Parathyroid adenoma (tissue), 2 donors: ENCODE data around the gene PRKAR1B.

ENCODE experiments used
- H2AFZ ChIP-seq: fragments of 300-600 bp; sonication (generic); one replicate; pipeline ENCODE4 v1.7.0; 2017; ENCODE audit warnings: antibody characterized with exemption, mild to moderate bottlenecking
- H3K27ac ChIP-seq: fragments of 300-600 bp; sonication (generic); one replicate; pipeline ENCODE4 v1.7.0; 2017
- H3K27me3 ChIP-seq: fragments of 300-600 bp; sonication (generic); one replicate; pipeline ENCODE4 v1.7.0; 2017; ENCODE audit warnings: low read length; ENCODE audit not compliant: control insufficient read depth, insufficient read depth
- H3K36me3 ChIP-seq: fragments of 300-600 bp; sonication (generic); one replicate; pipeline ENCODE4 v1.7.0; 2017; ENCODE audit warnings: low read length; ENCODE audit not compliant: control insufficient read depth, insufficient read depth
- H3K4me1 ChIP-seq: fragments of 300-600 bp; sonication (generic); one replicate; pipeline ENCODE4 v1.7.0; 2017; ENCODE audit warnings: control low read depth
- H3K4me2 ChIP-seq: fragments of 300-600 bp; sonication (generic); one replicate; pipeline ENCODE4 v1.7.0; 2017; ENCODE audit warnings: low read length
- H3K4me3 ChIP-seq: fragments of 300-600 bp; sonication (generic); one replicate; pipeline ENCODE4 v1.7.0; 2017; ENCODE audit warnings: low read depth, low read length
- H3K79me2 ChIP-seq: fragments of 300-600 bp; sonication (generic); one replicate; pipeline ENCODE4 v1.7.0; 2017; ENCODE audit warnings: control low read depth
- H3K9ac ChIP-seq: fragments of 300-600 bp; sonication (generic); one replicate; pipeline ENCODE4 v1.7.0; 2017; ENCODE audit warnings: mild to moderate bottlenecking
- H3K9me3 ChIP-seq: fragments of 300-600 bp; sonication (generic); one replicate; pipeline ENCODE4 v1.7.0; 2017; ENCODE audit warnings: low read length; ENCODE audit not compliant: control insufficient read depth
- CTCF ChIP-seq: fragments of 300-600 bp; sonication (generic); IDR thresholded peaks from one replicate; pipeline ENCODE4 v1.7.0; 2017; ENCODE audit warnings: antibody characterized with exemption, mild to moderate bottlenecking
- donor health status: primary hyperparathyroidism.

The PRKAR1B gene

GRCh38 chr7:726084-726853, 812 bp downstream of the PRKAR1B start, which contains the start of gene DNAAF5:
Gene DNAAF5, plus strand, starts transcription at chr7:726699. Its CDS starts 22 bp downstream, at chr7:726721.
- TF ChIP-seq CTCF, result no peak
- Histone ChIP-seq H2AFZ (peak within 1 kb of the TSS; percentile 85), H3K36me3 (no peaks in the 10 kb centered on the region), H3K9me3 (no peaks in the 10 kb centered on the region), H3K4me3 (peak within 1 kb of the TSS; percentile 59), H3K79me2 (peaks cover 3% of the 10 kb centered on the region), H3K9ac (no peak within 1 kb of the TSS), H3K4me1 (peaks cover 6% of the 10 kb centered on the region), H3K27ac (peak within 1 kb of the TSS; percentile 45), H3K4me2 (peak within 1 kb of the TSS; percentile 66), H3K27me3 (no peaks in the 10 kb centered on the region)

- Histone ChIP-seq H3K9me3 (no peaks in the 10 kb centered on the region), H3K4me2 (peak overlapping the region; percentile 66), H3K27ac (no peak overlapping the region), H3K4me3 (peak overlapping the region; percentile 59), H2AFZ (no peak overlapping the region), H3K4me1 (peaks cover 6% of the 10 kb centered on the region), H3K36me3 (no peaks in the 10 kb centered on the region), H3K27me3 (no peaks in the 10 kb centered on the region), H3K79me2 (peaks cover 3% of the 10 kb centered on the region), H3K9ac (no peak overlapping the region)
- no peak for TF ChIP-seq CTCF
Observed at GRCh38 chr7:725223-726005, 1.7 kb downstream of the PRKAR1B start.

- H3K36me3 ChIP-seq, result no peaks in the 10 kb centered on the region
- H3K79me2 ChIP-seq, result peaks cover 6% of the 10 kb centered on the region
- H3K4me1 ChIP-seq, result peaks cover 6% of the 10 kb centered on the region
- no peak for TF ChIP-seq CTCF
- H2AFZ ChIP-seq, result no peak overlapping the region
- no peak overlapping the region for H3K4me2 ChIP-seq
- H3K9me3 ChIP-seq, result no peaks in the 10 kb centered on the region
- no peak overlapping the region for H3K9ac ChIP-seq
- no peaks in the 10 kb centered on the region for H3K27me3 ChIP-seq
- no peak overlapping the region for H3K27ac ChIP-seq
- H3K4me3 ChIP-seq, result no peak overlapping the region
Observed at GRCh38 chr7:724298-724697, 2.8 kb downstream of the PRKAR1B start.

GRCh38 chr7:723541-723940, 3.5 kb downstream of the PRKAR1B start:
- H3K79me2 ChIP-seq, result peaks cover 6% of the 10 kb centered on the region
- H3K4me2 ChIP-seq, result no peak overlapping the region
- H2AFZ ChIP-seq, result no peak overlapping the region
- H3K36me3 ChIP-seq, result no peaks in the 10 kb centered on the region
- no peak overlapping the region for H3K27ac ChIP-seq
- H3K9me3 ChIP-seq, result no peaks in the 10 kb centered on the region
- no peak for TF ChIP-seq CTCF
- no peak overlapping the region for H3K4me3 ChIP-seq
- peaks cover 6% of the 10 kb centered on the region for H3K4me1 ChIP-seq
- H3K9ac ChIP-seq, result no peak overlapping the region
- H3K27me3 ChIP-seq, result no peaks in the 10 kb centered on the region
